Hematopoietic multipotent progenitor cell treated with erythropoietin and hydrocortisone succinate and interleukin-3 and kit ligand, for 17 days (in vitro differentiated cells): ENCODE measurements around the gene FATE1.

Experiments
- DNase-seq: peaks from one replicate; pipeline ENCODE4 v3.0.0-alpha.2; 2015; ENCODE audit warnings: low spot score

FATE1 gene

DNA sequence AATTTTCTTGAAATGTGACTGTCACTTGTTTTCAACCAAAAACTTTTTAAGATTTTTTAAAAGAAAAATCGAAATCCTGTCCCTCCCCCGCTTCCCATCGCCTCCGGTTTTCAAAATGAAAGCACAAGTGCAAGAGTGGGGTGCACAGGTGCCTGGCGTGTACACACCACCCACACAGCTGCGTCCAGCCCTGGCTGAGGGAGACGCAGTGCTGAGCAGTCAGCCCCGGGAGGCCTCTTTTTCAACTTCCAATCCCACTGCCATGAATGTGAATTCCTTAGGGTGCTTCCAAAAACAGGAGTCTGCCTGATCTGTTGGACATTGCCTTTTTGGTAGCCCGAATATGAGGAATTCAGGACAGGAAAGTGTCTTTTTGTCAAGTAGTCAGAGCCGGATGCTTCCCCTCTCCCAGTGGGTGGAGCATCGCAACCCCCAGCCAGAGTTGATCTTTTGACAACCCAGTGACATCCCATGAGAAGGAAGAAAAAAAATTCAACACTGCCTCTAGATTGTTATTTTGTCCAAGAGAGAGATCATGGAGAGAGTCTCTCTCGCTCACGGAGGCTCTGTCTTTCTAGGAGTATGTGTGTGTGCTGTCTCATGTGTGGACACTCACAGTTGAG lies 11.7 kb upstream of the FATE1 start:
- DNase-seq: no peak

GRCh38 chrX:151708821-151709220 lies 7.0 kb upstream of the FATE1 start:
- no peak for DNase-seq

GRCh38 chrX:151710457-151710856 lies 5.4 kb upstream of the FATE1 start:
- DNase-seq: no peak

- DNase-seq: no peak
Measured at GRCh38 chrX:151711154-151711553, 4.7 kb upstream of the FATE1 start.

DNA sequence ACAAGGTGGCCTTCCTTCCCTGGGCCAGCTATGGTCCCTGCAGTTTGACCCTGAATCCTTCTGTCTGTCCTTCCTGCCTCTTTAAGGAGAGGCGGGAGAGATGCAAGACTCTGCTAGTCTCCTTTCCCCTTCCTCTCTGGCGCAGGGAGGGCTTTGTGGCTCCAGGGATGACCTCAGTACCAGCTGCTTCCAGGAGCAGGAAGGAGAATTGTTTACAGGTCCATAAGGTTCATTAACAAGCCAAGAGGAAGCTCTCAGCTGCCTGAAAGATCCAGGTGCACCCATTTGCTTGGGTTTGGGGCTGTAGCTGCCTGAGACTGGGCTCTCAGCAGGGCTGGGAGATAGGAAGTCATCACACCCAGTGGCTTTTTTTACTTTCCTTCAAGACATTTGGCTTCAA lies 4.0 kb upstream of the FATE1 start:
- no peak for DNase-seq

DNA sequence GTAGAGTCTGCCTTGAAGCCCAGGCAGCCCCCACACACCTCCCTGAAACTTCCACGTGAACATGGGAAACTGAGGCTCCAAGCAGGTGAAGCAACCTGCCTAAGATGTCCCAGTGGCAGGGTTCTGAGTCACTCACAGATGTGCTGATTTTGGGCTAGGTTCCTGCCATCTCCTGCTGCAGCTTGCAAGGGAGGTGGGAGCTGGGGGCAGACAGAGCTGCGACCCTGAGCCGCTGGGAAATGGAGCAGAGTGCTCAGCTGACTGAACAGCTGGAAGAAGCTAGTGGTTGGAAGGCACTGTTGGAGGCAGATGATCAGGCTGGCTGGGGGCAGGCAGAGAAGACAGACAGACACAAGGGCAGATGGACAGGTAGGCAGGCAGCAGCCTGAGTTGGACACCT lies 3.6 kb upstream of the FATE1 start:
- DNase-seq: no peak

GRCh38 chrX:151713849-151714248 lies 2.0 kb upstream of the FATE1 start:
- DNase-seq: no peak

- DNase-seq: no peak
Measured at GRCh38 chrX:151714362-151714761, 1.5 kb upstream of the FATE1 start.

DNA sequence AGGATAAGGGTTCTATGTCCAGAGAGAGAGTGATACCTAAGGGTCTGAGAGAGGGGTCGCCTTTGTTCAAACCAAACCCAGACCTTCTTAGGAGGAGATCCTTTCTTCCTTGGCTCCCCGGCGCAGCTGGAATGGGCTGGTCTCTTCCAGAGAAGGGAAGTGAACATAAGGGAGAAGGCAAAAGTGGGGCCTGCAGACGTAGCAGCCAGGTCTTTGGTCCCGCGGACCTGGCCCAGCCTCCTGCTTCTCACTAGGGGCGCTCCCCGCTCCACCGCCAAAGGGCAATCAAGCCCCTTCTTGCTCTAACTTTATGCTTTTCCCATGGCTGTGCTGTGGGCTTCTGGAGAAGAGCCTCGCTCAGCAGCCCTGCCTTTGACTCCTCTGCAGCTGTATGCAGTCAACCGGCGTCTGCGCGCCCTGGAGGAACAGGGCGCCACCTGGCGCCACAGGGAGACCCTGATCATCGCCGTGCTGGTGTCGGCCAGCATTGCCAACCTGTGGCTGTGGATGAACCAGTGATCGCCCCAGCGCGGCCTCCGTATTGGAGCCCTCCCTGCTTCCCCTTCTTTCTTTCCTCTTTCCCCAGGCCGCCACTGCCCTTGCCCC lies 6.5 kb downstream of the FATE1 start:
- DNase-seq: no peak

- DNase-seq: no peak
Measured at GRCh38 chrX:151723156-151723760, 7.4 kb downstream of the FATE1 start.

DNA sequence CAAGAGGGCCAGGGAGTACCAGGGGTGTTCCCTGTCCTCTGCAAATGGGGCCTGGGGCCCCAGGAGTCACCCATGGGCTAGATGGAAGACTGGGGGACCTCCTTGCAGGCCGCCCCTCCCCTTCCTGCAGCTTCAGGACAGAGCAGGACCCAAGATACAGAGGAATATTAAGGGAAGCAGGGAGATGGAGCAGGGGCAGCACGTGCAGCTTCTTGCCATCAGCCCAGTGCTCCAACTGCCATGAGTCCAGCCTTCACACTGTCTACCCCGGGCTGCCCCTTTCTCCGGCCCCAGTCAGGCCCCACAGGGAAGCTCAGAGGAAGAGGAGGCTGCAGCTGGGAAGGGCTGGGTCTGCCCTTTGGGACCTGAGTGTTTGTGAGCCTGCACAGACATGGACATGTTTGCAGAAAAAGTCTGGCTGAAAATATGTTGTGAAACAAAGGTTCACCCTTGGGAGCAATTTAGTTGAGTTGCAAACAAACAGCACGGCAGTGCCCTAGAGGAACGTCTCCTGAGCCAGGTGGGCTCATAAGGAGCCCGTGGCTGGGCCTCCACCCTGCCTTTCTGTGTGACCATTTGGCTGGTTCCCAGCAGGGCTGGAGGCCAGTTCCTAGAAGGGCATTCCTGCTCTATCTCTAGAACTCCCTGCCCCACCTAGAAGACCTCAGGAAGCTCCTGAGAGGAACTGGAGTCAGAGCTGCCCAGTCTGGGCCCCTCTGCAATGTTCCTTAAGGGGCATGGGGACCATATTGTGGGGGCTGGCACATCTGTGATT lies 8.9 kb downstream of the FATE1 start:
- no peak for DNase-seq

GRCh38 chrX:151725338-151725614 lies 9.4 kb downstream of the FATE1 start:
- no peak for DNase-seq

DNA sequence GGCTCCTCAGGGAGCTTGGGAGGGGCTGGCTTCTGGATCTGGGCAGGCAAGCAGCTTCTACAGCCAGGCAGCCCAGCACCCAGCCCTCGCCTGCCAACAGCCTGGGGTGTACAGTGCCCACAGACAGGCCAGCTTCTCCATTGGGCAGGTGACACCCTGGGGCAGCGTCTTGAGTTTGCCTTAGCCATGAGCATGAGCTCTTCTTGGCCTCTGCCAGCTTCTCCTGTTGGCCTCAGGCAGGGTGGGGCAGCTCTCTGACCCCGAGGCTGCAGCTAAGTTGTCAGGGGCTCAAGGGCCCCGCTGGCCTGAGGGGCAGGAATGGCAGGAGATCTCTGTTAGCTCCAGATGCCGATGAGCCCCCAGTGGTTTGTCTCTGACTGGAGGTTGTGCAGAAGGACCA lies 10.9 kb downstream of the FATE1 start:
- no peak for DNase-seq

DNA sequence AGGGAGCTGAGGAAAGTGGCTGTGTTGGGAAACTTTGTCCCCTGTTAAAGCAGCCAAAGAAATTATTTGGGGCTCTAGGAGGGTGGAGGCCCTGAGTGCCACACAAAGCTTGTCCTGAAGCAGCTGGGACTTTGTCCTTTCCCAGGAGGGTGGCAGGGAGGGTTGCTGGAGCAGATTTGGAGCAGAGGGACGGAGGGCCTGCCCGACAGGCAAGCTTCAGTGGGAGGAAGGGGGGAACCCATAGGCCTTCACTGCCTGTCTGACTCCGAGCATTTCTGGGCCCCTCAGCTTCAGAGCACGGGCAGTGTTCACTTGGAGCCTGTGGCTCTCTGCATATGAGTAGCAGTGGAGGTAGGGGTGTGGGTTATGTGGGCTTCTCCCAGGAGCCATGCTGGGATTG lies 11.5 kb downstream of the FATE1 start:
- no peak for DNase-seq

- DNase-seq: no peak
Measured at GRCh38 chrX:151729056-151729725, 13.4 kb downstream of the FATE1 start.

DNA sequence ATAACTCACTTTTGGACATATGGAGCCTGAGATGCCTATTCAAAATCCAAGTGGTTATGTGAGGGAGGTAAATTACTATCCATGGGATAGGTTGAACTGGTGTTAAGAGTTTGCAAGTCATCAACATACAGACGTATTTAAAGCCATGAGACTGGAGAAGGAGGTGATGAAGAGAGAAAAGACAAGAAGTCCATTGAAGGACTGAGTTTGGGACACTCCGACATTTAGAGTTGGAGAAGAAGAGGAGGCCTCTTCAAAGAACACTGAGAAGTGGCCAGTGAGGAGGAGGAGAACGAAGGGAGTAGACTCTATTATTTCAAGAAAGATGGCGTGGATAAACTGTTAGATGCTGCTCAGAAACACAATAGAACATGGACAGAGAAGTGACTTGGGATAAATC lies 18.6 kb downstream of the FATE1 start, which contains the start of gene CNGA2:
TSS of gene CNGA2 (plus strand) at position 301 of the 400 bp plus-strand sequence. CDS start 3,738 bp downstream, outside the sequence.
- DNase-seq: no peak

GRCh38 chrX:151735219-151735618 lies 19.4 kb downstream of the FATE1 start:
- no peak for DNase-seq

GRCh38 chrX:151736685-151737084 lies 20.9 kb downstream of the FATE1 start:
- no peak for DNase-seq

DNA sequence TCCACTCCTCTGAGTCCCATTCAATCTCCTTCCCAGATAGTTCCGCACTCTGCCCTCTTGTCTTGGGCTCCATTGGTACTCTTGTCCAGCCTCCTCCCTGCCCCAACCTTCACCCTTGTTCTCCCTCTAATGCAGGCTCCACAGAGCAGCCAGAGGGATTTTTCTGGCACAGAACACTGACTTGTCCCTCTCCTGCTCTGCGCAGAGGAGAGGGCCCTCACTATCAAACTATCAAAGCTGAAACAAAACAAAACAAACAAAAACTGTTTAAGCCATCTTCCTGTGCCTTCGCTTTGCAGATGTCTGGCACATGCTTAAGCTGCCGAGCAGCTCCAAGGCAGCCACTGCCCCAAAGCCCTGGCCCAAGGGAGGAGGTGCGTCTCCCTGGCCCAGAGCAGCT lies 21.7 kb downstream of the FATE1 start:
- no peak for DNase-seq

DNA sequence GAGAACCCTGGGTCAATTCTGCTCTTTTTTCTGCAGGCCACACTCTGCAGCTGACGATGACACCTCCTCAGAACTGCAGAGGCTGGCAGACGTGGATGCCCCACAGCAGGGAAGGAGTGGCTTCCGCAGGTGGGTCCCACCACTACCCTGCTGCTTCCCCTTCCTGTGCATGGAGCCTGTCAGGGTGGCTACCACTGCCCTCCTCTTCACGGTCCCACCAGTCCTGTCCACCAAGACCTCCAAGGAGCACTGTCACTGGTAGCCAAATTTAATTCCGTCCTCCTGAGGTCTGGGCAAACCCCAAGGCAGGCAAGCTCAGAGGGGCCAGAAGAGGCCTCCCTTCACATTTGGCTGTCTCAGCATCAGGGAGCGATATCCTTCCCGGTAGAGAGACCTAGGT lies 22.9 kb downstream of the FATE1 start:
- no peak for DNase-seq

- DNase-seq: no peak
Measured at GRCh38 chrX:151741606-151742005, 25.8 kb downstream of the FATE1 start.

GRCh38 chrX:151742311-151742710 lies 26.5 kb downstream of the FATE1 start:
- no peak for DNase-seq
